HAP-1 (cell line): ENCODE measurements around the gene VEGFD.
A peak's percentile ranks its signal among the peaks of the same experiment; 100 is the strongest.

ENCODE experiments used
- DNase-seq, 2 experiments: peaks; one replicate each; pipeline ENCODE4 v3.0.0-alpha.2; 2016 to 2020; ENCODE audit warnings: low spot score in 2 of 2
- H3K27me3 ChIP-seq: fragments of 250-450 bp; sonication (Bioruptor Pico); 2 replicates; pipeline ENCODE4 v1.5.1; 2020; ENCODE audit warnings: low read depth, mild to moderate bottlenecking, moderate library complexity
- H3K36me3 ChIP-seq: fragments of 250-450 bp; sonication (Bioruptor Pico); replicated peaks from 2 replicates; pipeline ENCODE4 v1.5.1; 2020; ENCODE audit warnings: mild to moderate bottlenecking
- H3K4me1 ChIP-seq: fragments of 250-450 bp; sonication (Bioruptor Pico); 2 replicates; pipeline ENCODE4 v1.5.1; 2020; ENCODE audit warnings: mild to moderate bottlenecking
- H3K4me3 ChIP-seq: fragments of 250-450 bp; sonication (Bioruptor Pico); 2 replicates; pipeline ENCODE4 v1.5.1; 2020; ENCODE audit warnings: mild to moderate bottlenecking, moderate library complexity
- H3K9me3 ChIP-seq: fragments of 250-450 bp; sonication (Bioruptor Pico); 2 replicates; pipeline ENCODE4 v1.5.1; 2020; ENCODE audit warnings: mild to moderate bottlenecking, moderate library complexity
- in situ Hi-C: fragments of 300-500 bp; cut with MboI; formaldehyde crosslinking; loops from 3 replicates; pipeline ENCODE4 v1.14.3; 2020; ENCODE audit warnings: low sequenced_read_pairs, inconsistent platforms, mixed read lengths

Gene VEGFD, protein sequence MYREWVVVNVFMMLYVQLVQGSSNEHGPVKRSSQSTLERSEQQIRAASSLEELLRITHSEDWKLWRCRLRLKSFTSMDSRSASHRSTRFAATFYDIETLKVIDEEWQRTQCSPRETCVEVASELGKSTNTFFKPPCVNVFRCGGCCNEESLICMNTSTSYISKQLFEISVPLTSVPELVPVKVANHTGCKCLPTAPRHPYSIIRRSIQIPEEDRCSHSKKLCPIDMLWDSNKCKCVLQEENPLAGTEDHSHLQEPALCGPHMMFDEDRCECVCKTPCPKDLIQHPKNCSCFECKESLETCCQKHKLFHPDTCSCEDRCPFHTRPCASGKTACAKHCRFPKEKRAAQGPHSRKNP

GRCh38 chrX:15384304-15384703 lies at the start of gene VEGFD:
Gene VEGFD, minus strand, starts transcription at chrX:15384413. Its CDS starts 467 bp downstream, at chrX:15383946.
- Histone ChIP-seq H3K4me1 (no peaks in the 10 kb centered on the region), H3K36me3 (0 out of 2 replicates have a peak, but pooled peaks cover 3% of the 10 kb centered on the region), H3K27me3 (no peaks in the 10 kb centered on the region), H3K9me3 (no peaks in the 10 kb centered on the region), H3K4me3 (no peak within 1 kb of the TSS)
- no peak for DNase-seq
- in situ Hi-C loops: no loop called here

DNA sequence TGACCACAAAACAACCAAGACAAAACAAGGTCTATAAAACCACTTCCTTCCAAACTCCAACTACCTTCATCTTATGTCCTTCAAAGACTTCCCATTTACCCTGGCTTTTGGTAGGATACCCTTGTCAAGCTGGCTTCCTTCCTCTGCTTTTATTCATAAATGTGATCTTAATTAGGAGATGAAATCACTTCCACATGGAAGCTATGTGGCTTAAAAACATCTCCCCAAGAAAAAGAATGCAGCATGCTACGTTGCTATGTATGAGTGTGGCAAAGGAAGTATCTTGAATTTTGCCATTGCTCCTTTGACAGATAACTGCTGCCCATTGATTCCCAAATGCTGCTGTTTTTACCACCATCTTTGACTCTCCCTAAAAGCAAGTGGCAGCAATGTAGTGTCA lies 46.4 kb upstream of the VEGFD start:
- in situ Hi-C loops: no loop called here
- no peak for DNase-seq
- Histone ChIP-seq H3K27me3 (no peaks in the 10 kb centered on the region), H3K4me1 (no peaks in the 10 kb centered on the region), H3K4me3 (no peak overlapping the region), H3K9me3 (no peaks in the 10 kb centered on the region), H3K36me3 (peaks cover 20% of the 10 kb centered on the region; the same call in 1 of the 2 replicates)

DNA sequence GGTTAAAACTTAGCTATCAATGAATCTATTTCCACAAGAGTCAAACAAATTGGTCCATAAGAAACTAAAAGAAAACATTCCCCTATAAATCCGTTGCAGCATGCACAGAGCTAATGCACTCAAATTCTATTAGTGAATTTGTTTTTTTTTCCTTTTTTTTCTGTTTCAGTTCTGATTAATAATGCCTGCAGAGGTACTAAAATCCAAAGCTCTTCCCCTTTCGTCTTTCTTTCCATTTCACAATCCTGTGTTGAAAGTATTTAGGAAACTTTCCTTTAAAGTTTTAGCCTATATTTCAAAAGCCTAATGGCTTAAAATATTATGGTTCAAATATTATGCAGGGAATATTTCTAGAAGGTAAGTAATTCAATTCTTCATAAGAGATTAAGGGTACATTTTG lies 45.9 kb upstream of the VEGFD start:
- in situ Hi-C loops: no loop called here
- DNase-seq: no peak
- H3K27me3 ChIP-seq: no peaks in the 10 kb centered on the region

GRCh38 chrX:15425024-15425423 lies 40.8 kb upstream of the VEGFD start:
- in situ Hi-C loops: no loop called here
- H3K36me3 ChIP-seq: peaks cover 29% of the 10 kb centered on the region
- H3K4me3 ChIP-seq: no peak overlapping the region
- no peaks in the 10 kb centered on the region for H3K27me3 ChIP-seq
- DNase-seq: no peak
- H3K4me1 ChIP-seq: no peaks in the 10 kb centered on the region
- no peaks in the 10 kb centered on the region for H3K9me3 ChIP-seq

More for the DNA sequence above, 45.9 kb upstream of the VEGFD start:
- peaks cover 20% of the 10 kb centered on the region; the same call in 1 of the 2 replicates for H3K36me3 ChIP-seq
- no peaks in the 10 kb centered on the region for H3K4me1 ChIP-seq
- H3K9me3 ChIP-seq: no peaks in the 10 kb centered on the region
- H3K4me3 ChIP-seq: no peak overlapping the region

DNA sequence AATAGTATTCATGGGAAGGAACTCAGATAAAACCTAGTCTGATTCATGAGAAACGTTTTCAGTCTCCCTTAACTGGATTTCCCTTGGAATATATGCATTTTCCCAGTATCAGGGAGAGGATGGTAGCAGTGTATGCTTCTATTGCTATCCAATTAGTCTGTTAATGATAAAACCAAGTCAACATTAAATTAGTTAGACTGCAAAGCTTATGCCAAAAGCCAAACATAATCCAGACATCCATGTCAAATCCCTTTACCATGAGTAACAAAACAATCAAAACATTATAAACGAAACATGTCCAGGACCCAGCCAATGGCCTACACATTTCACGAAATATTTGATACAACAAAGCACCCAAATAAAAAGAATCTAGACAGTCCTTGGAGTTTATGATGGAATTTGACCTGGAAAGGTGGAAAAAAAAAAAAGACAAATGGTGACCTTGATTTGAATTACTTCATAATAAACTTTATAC lies 34.5 kb upstream of the VEGFD start:
- H3K36me3 ChIP-seq: peaks cover 19% of the 10 kb centered on the region
- in situ Hi-C loops: no loop called here
- no peaks in the 10 kb centered on the region; the same call in 1 of the 2 replicates for H3K4me1 ChIP-seq
- H3K27me3 ChIP-seq: no peaks in the 10 kb centered on the region
- no peaks in the 10 kb centered on the region; the same call in 1 of the 2 replicates for H3K9me3 ChIP-seq
- DNase-seq: no peak
- H3K4me3 ChIP-seq: no peak overlapping the region

GRCh38 chrX:15418041-15418706 lies 34.0 kb upstream of the VEGFD start:
- in situ Hi-C loops: no loop called here
- Histone ChIP-seq H3K4me1 (no peaks in the 10 kb centered on the region; the same call in 1 of the 2 replicates), H3K4me3 (no peak overlapping the region), H3K36me3 (peaks cover 16% of the 10 kb centered on the region), H3K9me3 (no peaks in the 10 kb centered on the region; the same call in 1 of the 2 replicates), H3K27me3 (no peaks in the 10 kb centered on the region)
- DNase-seq: no peak

DNA sequence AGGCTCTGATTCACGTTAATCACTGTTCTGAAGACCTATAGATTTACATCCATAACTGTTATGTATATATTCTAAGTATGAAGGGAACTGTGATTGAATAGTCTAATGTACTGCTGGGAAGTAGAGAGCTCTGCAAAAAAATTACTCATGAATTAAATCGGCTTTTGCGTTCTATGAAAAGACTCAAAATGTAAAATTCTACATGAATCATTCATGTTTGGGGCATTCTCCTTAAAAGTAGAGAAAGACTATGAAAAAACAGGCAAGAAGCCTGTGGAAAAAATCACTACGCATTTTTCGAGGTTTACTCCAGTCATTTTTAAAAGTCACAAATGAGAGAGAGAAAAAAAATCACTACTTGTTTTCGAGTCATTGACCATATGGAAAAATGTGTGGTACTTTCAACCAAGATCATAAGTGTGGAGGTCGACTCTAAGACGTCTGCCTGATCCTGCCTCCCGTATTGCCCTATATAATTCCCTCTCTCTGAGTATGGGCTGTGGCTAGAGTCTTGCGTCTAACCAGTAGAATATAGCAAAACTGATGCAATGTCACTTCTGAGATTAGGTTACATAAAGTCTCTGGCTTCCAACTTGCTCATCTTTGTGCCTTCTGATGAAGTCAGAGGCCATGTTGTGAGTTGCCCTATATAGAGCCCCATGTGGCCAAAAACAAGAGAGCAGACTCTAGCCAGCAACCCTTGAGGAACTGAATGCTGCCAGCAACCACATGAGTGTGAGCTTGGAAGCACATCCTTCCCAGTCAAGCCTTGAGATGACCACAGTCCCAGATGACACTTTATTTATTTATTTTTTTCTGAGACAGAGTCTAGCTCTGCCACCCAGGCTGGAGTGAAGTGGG lies 32.1 kb upstream of the VEGFD start:
- Histone ChIP-seq H3K27me3 (no peaks in the 10 kb centered on the region), H3K4me1 (no peaks in the 10 kb centered on the region; the same call in 1 of the 2 replicates), H3K4me3 (no peak overlapping the region), H3K36me3 (peaks cover 16% of the 10 kb centered on the region), H3K9me3 (no peaks in the 10 kb centered on the region; the same call in 1 of the 2 replicates)
- in situ Hi-C loops: no loop called here
- DNase-seq: no peak

- Histone ChIP-seq H3K4me3 (no peak overlapping the region), H3K4me1 (no peaks in the 10 kb centered on the region; the same call in 1 of the 2 replicates), H3K36me3 (peaks cover 9% of the 10 kb centered on the region), H3K27me3 (no peaks in the 10 kb centered on the region), H3K9me3 (no peaks in the 10 kb centered on the region; the same call in 1 of the 2 replicates)
- in situ Hi-C loops: no loop called here
- DNase-seq: no peak
Measured at GRCh38 chrX:15413101-15413500, 28.9 kb upstream of the VEGFD start.

GRCh38 chrX:15410947-15411346 lies 26.7 kb upstream of the VEGFD start:
- Histone ChIP-seq H3K36me3 (peaks cover 4% of the 10 kb centered on the region), H3K4me3 (no peak overlapping the region), H3K9me3 (no peaks in the 10 kb centered on the region), H3K27me3 (no peaks in the 10 kb centered on the region), H3K4me1 (peaks cover 3% of the 10 kb centered on the region; the same call in 1 of the 2 replicates)
- DNase-seq: no peak
- in situ Hi-C loops: no loop called here

DNA sequence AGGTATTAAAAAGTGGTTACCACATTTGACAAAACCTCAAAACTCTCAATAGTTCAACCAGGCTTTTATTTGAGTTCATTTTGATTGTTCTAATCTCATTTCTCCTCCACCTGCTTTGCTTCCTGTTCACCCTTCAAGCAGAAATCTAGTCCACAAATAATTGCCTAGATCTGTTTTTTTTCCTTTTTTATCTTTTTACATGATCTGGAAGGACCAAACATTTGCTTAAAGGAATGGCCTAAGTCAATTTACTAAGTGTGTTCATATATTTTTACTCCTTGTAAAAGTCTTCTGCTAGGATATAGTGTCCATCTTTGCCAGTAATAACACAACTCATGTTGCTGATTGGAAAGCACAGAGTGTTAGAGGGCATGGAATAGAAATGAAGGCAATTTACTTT lies 26.2 kb upstream of the VEGFD start:
- Histone ChIP-seq H3K36me3 (peaks cover 4% of the 10 kb centered on the region), H3K27me3 (no peaks in the 10 kb centered on the region), H3K9me3 (no peaks in the 10 kb centered on the region), H3K4me3 (no peak overlapping the region), H3K4me1 (peaks cover 7% of the 10 kb centered on the region; the same call in 1 of the 2 replicates)
- in situ Hi-C loops: no loop called here
- DNase-seq: no peak

- Histone ChIP-seq H3K4me1 (peaks cover 7% of the 10 kb centered on the region; the same call in 1 of the 2 replicates), H3K4me3 (no peak overlapping the region), H3K27me3 (no peaks in the 10 kb centered on the region), H3K9me3 (no peaks in the 10 kb centered on the region), H3K36me3 (peaks cover 4% of the 10 kb centered on the region; the same call in 1 of the 2 replicates)
- in situ Hi-C loops: no loop called here
- peak; percentile 6 to 19 for DNase-seq
Measured at GRCh38 chrX:15405846-15406245, 21.6 kb upstream of the VEGFD start.

- H3K4me3 ChIP-seq: no peak overlapping the region
- in situ Hi-C loops: no loop called here
- no peaks in the 10 kb centered on the region for H3K9me3 ChIP-seq
- H3K4me1 ChIP-seq: peaks cover 8% of the 10 kb centered on the region
- no peak for DNase-seq
- H3K27me3 ChIP-seq: no peaks in the 10 kb centered on the region
- peaks cover 4% of the 10 kb centered on the region for H3K36me3 ChIP-seq
Measured at GRCh38 chrX:15404401-15405096, 20.3 kb upstream of the VEGFD start.

DNA sequence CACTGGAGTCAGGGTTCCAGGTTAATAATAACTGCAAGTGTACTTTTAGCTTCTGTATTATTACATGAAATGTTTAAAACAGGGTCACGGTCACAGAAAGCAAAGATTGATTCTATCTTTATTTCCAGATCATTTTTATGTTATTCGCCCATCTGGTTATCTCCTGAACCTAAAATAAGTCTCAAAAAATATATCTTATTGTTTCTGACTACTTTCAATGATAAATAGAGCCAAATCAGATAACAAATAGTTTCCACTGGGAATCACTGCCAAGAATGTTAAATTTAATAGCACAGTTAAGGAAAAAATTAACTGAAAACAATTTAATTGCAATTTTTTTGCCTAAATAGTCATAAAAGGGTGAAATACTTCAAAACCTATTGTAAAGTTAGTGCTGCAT lies 17.2 kb upstream of the VEGFD start:
- in situ Hi-C loops: no loop called here
- H3K4me3 ChIP-seq: no peak overlapping the region
- no peaks in the 10 kb centered on the region; the same call in none of the 2 replicates for H3K36me3 ChIP-seq
- no peaks in the 10 kb centered on the region for H3K27me3 ChIP-seq
- DNase-seq: no peak
- no peaks in the 10 kb centered on the region for H3K9me3 ChIP-seq
- H3K4me1 ChIP-seq: peaks cover 14% of the 10 kb centered on the region
